Ovary (tissue), 3 donors: ENCODE measurements around the gene C1orf185.

ENCODE experiments used
- EP300 ChIP-seq: sonication (generic); formaldehyde crosslinking; IDR thresholded peaks from one replicate; pipeline ENCODE4 v1.6.1; 2017; ENCODE audit warnings: antibody characterized with exemption
- POLR2A ChIP-seq: fragments of 450-650 bp; IDR thresholded peaks from one replicate; pipeline ENCODE4 v1.6.1; 2017; ENCODE audit warnings: antibody characterized with exemption, mild to moderate bottlenecking, moderate library complexity
- TF ChIP-seq, protein P1 (sequence below), 3 donors: fragments of 450-650 bp in 2 of 3; fragments of 200-600 bp in 1 of 3; IDR thresholded peaks; one replicate each; pipeline versions ENCODE4 v1.5.1 to v1.8.0; 2016 to 2022; ENCODE audit warnings: antibody characterized with exemption in 3 of 3, mild to moderate bottlenecking in 1 of 3
- donor health status: DM: no; HTN: no; CAD: no.

DNA sequence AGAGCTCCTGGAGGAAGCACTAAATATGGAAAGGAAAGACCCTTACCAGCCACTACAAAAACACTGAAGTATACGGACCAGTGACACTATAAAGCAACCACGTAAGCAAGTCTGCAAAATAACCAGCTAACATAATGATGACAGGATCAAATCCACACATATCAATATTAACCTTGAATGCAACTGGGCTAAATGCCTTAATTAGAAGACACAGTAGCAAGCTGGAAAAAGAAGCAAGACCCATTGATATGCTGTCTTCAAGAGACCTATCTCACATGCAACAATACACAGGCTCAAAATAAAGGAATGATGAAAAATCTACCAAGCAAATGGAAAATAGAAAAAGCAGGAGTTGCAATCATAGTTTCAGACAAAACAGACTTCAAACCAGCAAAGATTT is 31.0 kb downstream of the C1orf185 start:
- TF ChIP-seq, protein P1, sequence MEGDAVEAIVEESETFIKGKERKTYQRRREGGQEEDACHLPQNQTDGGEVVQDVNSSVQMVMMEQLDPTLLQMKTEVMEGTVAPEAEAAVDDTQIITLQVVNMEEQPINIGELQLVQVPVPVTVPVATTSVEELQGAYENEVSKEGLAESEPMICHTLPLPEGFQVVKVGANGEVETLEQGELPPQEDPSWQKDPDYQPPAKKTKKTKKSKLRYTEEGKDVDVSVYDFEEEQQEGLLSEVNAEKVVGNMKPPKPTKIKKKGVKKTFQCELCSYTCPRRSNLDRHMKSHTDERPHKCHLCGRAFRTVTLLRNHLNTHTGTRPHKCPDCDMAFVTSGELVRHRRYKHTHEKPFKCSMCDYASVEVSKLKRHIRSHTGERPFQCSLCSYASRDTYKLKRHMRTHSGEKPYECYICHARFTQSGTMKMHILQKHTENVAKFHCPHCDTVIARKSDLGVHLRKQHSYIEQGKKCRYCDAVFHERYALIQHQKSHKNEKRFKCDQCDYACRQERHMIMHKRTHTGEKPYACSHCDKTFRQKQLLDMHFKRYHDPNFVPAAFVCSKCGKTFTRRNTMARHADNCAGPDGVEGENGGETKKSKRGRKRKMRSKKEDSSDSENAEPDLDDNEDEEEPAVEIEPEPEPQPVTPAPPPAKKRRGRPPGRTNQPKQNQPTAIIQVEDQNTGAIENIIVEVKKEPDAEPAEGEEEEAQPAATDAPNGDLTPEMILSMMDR (IDR thresholded peaks at IDR 0.05) = no peak
- TF ChIP-seq POLR2A = no peak
- TF ChIP-seq EP300 = no peak
